ENCODE results near the gene LRRC75A.
"Not testable (repeated sequence)": the region's sequence is repeated elsewhere in the genome, so short reads cannot be mapped to it uniquely, and the experiment has no call there.

LRRC75A gene

GRCh38 chr17:16447676-16448075, 44.3 kb downstream of the LRRC75A start:
- DNase-seq = no peak

- DNase-seq = no peak
Measured at GRCh38 chr17:16446338-16446983, 45.5 kb downstream of the LRRC75A start.

GRCh38 chr17:16444258-16444886, 47.6 kb downstream of the LRRC75A start:
- DNase-seq = no peak

GRCh38 chr17:16443511-16444257, 48.3 kb downstream of the LRRC75A start:
- DNase-seq = no peak

- DNase-seq = no peak
Measured at GRCh38 chr17:16442594-16443510, 49.1 kb downstream of the LRRC75A start.

- DNase-seq = no peak
Measured at GRCh38 chr17:16442141-16442540, 49.9 kb downstream of the LRRC75A start.

- no peak for DNase-seq
Measured at GRCh38 chr17:16440901-16441629, 50.9 kb downstream of the LRRC75A start.

- DNase-seq = not testable (repeated sequence)
Measured at GRCh38 chr17:16440354-16440753, 51.6 kb downstream of the LRRC75A start.

- no peak for DNase-seq
Measured at GRCh38 chr17:16439811-16440351, 52.1 kb downstream of the LRRC75A start.

GRCh38 chr17:16439303-16439791, 52.6 kb downstream of the LRRC75A start:
- DNase-seq = no peak

GRCh38 chr17:16438557-16439302, 53.3 kb downstream of the LRRC75A start:
- DNase-seq = peak; percentile 96

- DNase-seq = no peak
Measured at GRCh38 chr17:16438173-16438556, 53.8 kb downstream of the LRRC75A start.

GRCh38 chr17:16437083-16437482, 54.9 kb downstream of the LRRC75A start:
- DNase-seq = no peak

- no peak for DNase-seq
Measured at GRCh38 chr17:16435925-16436886, 55.8 kb downstream of the LRRC75A start.

GRCh38 chr17:16434662-16435061, 57.3 kb downstream of the LRRC75A start:
- no peak for DNase-seq

GRCh38 chr17:16433514-16433913, 58.5 kb downstream of the LRRC75A start:
- DNase-seq = no peak

GRCh38 chr17:16432017-16432416, 60.0 kb downstream of the LRRC75A start:
- DNase-seq = no peak

GRCh38 chr17:16430650-16431049, 61.3 kb downstream of the LRRC75A start:
- no peak for DNase-seq

GRCh38 chr17:16429083-16429482, 62.9 kb downstream of the LRRC75A start:
- DNase-seq = no peak
